Stimulated activated CD4-positive, alpha-beta T cell treated with anti-CD3 and anti-CD28 coated beads, TNF-alpha, amount 100 ng/mL, for 4 hours (primary cell): ENCODE data around the gene CFD.

Source experiments
- DNase-seq, 3 experiments: peaks; one replicate each; pipeline ENCODE4 v3.0.0-alpha.2; 2020; ENCODE audit warnings: low read depth in 3 of 3

The CFD gene

DNA sequence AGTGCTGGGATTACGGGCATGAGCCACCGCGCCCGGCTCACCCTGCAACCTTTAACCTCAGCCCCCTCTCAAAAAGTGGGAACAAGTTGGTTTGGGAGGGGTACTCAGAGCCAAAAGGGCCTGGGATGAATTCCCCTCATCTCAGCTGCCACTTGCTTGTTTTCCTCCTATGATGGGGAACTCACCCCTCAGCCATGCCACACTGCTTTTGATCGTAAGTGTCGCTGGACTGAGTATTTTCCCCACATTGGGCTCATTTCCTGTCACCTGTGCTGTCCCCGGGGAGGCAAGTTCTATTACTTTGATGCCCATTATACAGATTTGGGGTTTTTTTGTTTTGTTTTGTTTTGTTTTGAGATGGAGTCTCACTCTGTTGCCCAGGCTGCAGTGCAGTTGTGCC is 47.0 kb downstream of the CFD start:
- DNase-seq, result no peak

DNA sequence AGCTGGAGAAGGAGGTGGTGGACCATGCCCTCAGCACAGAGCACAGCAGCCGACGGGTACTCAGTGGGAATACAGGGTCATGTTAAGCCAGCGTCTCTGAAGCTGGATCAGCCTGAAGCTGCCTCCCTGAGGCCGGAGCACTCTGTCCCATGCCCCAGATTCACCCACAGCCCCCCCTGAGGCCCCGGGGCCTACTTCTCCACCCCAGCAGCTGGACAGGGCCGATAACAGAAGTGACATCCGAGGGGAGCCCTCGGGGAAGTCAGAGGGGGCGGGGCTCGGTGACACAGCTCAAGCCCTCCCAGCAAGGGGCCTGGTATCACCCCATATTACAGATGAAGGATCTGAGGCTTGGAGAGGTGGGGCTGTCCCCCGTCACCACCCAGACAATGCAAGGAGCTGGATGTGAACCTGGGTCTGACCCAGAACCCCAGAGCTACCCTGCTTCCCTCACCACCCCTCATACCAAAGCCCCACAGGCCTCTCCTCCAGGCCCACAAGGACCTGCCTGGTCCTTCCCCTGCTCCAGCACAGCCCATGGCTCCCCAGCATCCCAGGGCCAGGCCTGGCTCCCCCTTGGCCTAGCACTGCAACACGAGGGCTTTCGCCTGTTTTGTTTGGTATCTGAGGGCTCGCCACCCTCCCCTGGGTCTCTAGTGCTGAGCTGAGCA is 47.9 kb downstream of the CFD start:
- no peak for DNase-seq

DNA sequence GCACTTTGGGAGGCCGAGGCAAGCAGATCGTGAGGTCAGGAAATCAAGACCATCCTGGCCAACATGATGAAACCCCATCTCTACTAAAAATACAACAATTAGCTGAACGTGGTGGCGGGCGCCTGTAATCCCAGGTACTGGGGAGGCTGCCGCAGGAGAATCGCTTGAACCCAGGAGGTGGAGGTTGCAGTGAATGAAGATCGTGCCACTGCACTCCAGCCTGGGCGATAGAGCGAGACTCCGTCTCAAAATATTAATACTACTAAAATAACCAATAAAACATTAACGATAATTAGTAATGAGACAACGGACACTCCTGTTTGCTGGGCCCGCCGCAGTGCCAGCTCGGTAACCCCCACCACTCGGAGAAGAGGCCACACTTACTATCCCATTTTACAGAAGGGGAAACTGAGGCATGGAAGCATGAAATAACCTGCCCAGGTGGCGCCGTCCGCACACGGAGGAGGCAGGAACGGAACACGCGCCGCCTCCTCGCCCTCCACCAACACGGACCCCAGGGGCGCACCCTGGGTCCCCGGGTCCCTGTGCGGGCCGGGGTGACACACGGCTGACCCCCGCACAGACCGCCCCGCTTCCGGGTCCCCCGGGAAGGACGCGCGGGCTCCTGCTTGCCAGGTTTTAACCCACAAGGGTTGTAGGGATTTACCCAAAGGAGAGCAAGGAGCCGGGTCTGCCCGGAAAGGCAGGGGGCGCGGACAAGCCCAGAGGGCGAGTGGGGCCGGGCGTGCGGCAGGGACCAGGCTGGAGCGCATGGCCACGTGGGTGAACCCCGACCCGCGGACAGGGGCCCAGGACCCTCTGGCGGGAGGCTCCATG is 52.0 kb downstream of the CFD start:
- DNase-seq, result no peak

- DNase-seq, result no peak
Measured at GRCh38 chr19:912181-913079, 53.0 kb downstream of the CFD start.
